GM12875 (cell line): ENCODE results near the gene GKN1.

Experiments
- H3K4me3 ChIP-seq: one replicate; pipeline ENCODE4 v1.5.1; 2011; ENCODE audit warnings: low read depth, low read length, control low read depth
- CTCF ChIP-seq: IDR thresholded peaks from 2 replicates; pipeline ENCODE4 v1.5.1; 2011; ENCODE audit warnings: low read depth, mild to moderate bottlenecking, control low read depth, inconsistent platforms, low read length, moderate library complexity, borderline replicate concordance; ENCODE audit not compliant: insufficient read depth

Gene GKN1

DNA sequence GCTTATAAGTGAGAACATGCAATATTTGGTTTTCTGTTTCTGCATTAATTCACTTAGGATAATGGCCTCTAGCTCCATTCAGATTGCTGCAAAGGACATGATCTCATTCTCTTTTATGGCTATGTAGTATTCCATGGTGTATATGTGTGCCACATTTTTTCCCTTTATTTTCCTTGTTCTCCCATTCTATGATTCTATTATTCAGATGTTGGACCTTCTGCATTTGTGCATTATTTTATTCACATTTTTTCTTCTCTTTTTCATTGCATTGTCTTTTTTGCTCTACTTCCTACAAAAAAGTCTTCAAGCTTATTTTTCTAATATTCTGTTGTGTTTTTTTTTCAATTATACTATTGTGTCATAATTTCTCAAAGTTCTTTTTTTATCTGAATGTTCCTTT is 27.4 kb downstream of the GKN1 start:
- no peak overlapping the region for H3K4me3 ChIP-seq
- TF ChIP-seq CTCF: no peak

- no peak for TF ChIP-seq CTCF
- H3K4me3 ChIP-seq: no peak overlapping the region
Measured at GRCh38 chr2:69003731-69004130, 29.3 kb downstream of the GKN1 start.

- TF ChIP-seq CTCF: no peak
- no peak overlapping the region for H3K4me3 ChIP-seq
Measured at GRCh38 chr2:69007169-69007568, 32.7 kb downstream of the GKN1 start.

DNA sequence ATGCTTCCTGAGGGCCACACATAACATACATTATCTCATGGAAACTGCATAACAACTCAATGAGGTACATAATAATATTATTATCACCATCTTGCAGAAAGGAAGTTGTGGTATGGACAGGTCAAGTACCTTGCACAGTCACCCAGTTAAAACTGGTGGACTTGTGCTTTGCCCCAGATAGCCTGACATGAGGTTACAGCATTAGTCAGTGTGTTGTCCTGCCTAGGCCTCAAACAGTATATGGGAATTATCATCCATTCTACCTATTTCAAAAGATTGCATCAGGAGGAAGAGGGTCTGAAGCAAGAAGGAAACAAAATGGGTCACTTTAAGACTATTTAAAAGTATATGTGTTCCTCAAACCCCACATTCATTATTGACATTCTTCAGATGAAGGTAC is 33.2 kb downstream of the GKN1 start:
- no peak for TF ChIP-seq CTCF
- no peak overlapping the region for H3K4me3 ChIP-seq

GRCh38 chr2:69010437-69011194 is 36.2 kb downstream of the GKN1 start:
- no peak for TF ChIP-seq CTCF
- no peak overlapping the region for H3K4me3 ChIP-seq

GRCh38 chr2:69011611-69012157 is 37.2 kb downstream of the GKN1 start:
- TF ChIP-seq CTCF: no peak
- H3K4me3 ChIP-seq: no peak overlapping the region
